ENCODE measurements around the gene RPS18. TPM values are rescaled to one million over a fixed set of nuclear protein-coding genes. Genes with fewer than 3 reads are reported as not detected.

RPS18 gene
- total and polyA plus RNA-seq, 9 of the 15 experiments (the other 6 are each of a cell fraction or from before 2014, with no cell fraction given) = 5,023 to 17,516 (median 8,131) TPM

GRCh38 chr6:33247977-33248642, 23.8 kb upstream of the RPS18 start (continued):
- TF ChIP-seq PHF20 (IDR thresholded peaks at IDR 0.05; ENCODE audit: partially characterized antibody) = peak; percentile 13

- in situ Hi-C loops (cut with MboI) (loop anchor here (5.0 kb wide), 2 partner anchors 131 to 231 kb away; no protein-coding TSS in a partner anchor), intact Hi-C loops (cut with micrococcal nuclease) (loop anchor here (1.0 to 2.0 kb wide), 4 partner anchors 48 to 234 kb away; partner anchors contain the start of genes RXRB and SLC39A7)
- Histone ChIP-seq H3K36me3 (ENCODE audit: control insufficient read depth, insufficient read depth, low read length) (peaks cover 19% of the 10 kb centered on the region), H3K27me3 (ENCODE audit: control insufficient read depth in 2 of 2, insufficient read depth in 2 of 2, low read length in 2 of 2) (peaks cover 4 to 6% of the 10 kb centered on the region in 2 experiments; a peak in 2 of 5 replicates), H3K9me3 (replicated peaks; ENCODE audit: control insufficient read depth, insufficient read depth, low read depth, low read length) (no peaks in the 10 kb centered on the region), H3K9me1 (ENCODE audit: control insufficient read depth, insufficient read depth, low read length) (peaks cover 4% of the 10 kb centered on the region), H4K20me1 (replicated peaks; ENCODE audit: control insufficient read depth, insufficient read depth, low read length) (no peaks in the 10 kb centered on the region), H3K79me2 (ENCODE audit: control insufficient read depth, insufficient read depth, low read length) (no peaks in the 10 kb centered on the region), H3K4me3 (peak overlapping the region; percentile 53), H3K4me1 (replicated peaks in 1 of 2; ENCODE audit: control insufficient read depth in 2 of 2, insufficient read depth in 2 of 2, low read length in 2 of 2) (peaks cover 22 to 31% of the 10 kb centered on the region in 2 experiments), H2AFZ (ENCODE audit: low read depth, low read length) (peak overlapping the region; percentile 99), H3K27ac (ENCODE audit: extremely low read depth, low read depth, low read length) (peak overlapping the region; percentile 81), H3K9ac (ENCODE audit: insufficient read depth in 1 of 2, low read depth in 2 of 2, low read length in 2 of 2) (peak overlapping the region; percentile 79 to 87), H3K4me2 (ENCODE audit: insufficient read depth, low read length) (peak overlapping the region; percentile 97)
- FAIRE-seq (no peak), DNase-seq (ENCODE audit: extremely low read depth in 1 of 4, low spot score in 3 of 4) (no peak), ATAC-seq (peak; percentile 25)
- ChIA-PET POLR2A (interaction anchor here (0.5 to 5.2 kb wide), 15 partner anchors 11 to 1767 kb away, joined by 3 to 57 read pairs (median 4); partner anchors contain the start of genes B3GALT4, HLA-DPA1, RING1 and RPS18), CTCF (ENCODE audit: low intra/inter-chr PET ratio) (interaction anchor here (0.5 to 3.6 kb wide), 11 partner anchors 48 to 504 kb away, joined by 3 to 24 read pairs (median 5); partner anchors contain the start of genes RXRB and SLC39A7)
- BruUV-seq (replicated peaks) = no TSS peak
- WGBS (ENCODE audit: insufficient coverage, low coverage, missing lambda C conversion rate) = 2% methylated on average over 18 of the region's 18 CpGs
- TF ChIP-seq ZNF444 (CRISPR knock-in tag; IDR thresholded peaks at IDR 0.05) (no peak), ZNF263 (CRISPR knock-in tag; IDR thresholded peaks at IDR 0.05; ENCODE audit: borderline replicate concordance) (peak; percentile 48; the same call in 1 of the 2 replicates), ZNF592 (IDR thresholded peaks at IDR 0.05) (peak; percentile 57; the same call in 1 of the 2 replicates), ZNF175 (CRISPR knock-in tag; IDR thresholded peaks at IDR 0.05; ENCODE audit: low read depth) (no peak), NFIC (IDR thresholded peaks at IDR 0.05) (no peak), RUNX1 (IDR thresholded peaks at IDR 0.05; ENCODE audit: low read depth) (no peak), RREB1 (CRISPR knock-in tag; IDR thresholded peaks at IDR 0.05) (no peak), EGR1 (conservative IDR thresholded peaks at IDR 0.05) (no peak), HIVEP1 (CRISPR knock-in tag; IDR thresholded peaks at IDR 0.05) (no peak), SREBF2 (CRISPR knock-in tag; IDR thresholded peaks at IDR 0.05) (no peak)
These were observed 23.3 kb upstream of the RPS18 start for GRCh38 chr6:33248643-33248931.

Measured in K562 (cell line).